NCI-H82 treated with DMSO at 0.1 percent for 48 hours (cell line): Measurements from ENCODE around the gene GABRG3.

Source experiments
- DNase-seq: peaks from one replicate; lab custom pipeline; 2025; ENCODE audit not compliant: unreplicated experiment; lab: John Stamatoyannopoulos, UW

Gene GABRG3

DNA sequence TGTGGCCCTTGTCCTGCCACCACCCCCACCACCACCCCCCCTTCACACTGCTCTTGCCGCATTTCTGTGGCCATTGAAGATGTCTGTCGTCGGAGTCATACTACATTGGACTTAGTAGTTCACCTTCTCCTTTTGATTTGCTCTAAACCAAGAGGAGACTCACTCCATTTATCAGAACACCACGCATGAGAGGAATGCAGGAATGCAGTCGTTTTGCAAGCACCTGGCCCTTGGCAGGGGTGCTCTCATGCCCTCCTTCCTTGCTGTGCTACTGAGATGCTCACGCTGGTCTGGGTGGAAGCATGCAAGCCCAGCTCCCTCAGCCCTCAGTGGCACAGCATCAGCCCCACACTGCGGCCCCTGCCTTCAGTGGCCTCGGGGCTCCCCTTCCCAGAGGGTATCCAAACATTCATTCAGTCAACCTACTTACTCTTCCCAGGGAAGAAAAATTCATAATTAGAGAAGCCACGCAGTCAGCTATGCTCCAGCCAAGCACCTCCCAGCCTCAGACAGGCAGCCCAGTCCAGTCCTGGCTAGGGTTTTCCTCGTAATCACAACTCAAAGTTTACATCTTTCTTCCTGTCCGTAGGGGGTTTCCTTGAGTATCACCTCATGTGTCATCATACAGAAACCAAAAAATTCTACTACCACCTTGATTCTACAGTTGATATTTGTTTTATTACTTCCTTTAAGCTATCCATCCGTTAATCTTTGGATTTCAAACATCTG, 520.0 kb downstream of the GABRG3 start:
- DNase-seq: no peak

DNA sequence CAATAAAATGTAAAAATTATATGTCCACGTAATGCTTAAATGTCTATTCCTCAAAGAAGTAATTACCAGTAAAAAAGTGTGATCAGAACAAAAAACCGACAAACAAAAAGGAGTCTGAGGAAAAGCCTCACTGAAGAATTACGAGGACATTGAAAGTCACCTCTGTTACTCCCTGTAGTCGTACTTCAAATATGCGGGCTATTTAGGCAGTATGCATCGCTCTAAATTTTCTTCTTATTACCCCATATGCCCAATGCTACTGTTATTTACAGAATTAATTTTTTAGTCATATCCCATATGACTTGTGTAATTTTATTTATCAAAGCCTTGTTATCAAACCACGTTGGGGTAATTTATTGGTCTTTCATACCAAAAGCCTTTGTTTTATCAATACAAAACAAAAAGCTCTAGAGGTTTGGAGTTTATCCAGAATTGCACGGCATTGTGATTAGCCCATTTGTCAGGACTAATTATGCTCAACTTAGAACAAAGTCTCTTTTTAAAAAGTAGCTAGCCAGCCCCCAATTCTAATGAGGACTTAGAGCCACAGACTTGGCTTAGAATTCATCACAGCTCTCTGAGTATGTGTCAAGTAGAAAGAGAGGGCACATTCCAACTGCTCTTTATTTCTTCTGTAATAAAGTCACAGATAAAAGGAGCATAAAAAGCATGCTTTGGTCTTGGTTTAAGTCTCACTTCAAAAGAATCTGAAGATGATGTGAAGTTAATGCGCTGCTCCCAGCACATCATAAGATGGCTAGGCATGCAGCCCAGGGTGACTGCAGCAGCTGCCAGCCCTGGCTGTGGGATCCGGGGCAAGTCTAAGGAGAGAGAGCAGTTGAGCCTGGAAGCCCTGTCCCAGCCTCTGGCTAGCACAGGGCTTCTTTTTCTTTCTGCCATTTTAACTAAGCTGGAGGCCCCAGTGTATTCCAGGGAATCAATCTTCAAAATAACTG, 521.0 kb downstream of the GABRG3 start:
- DNase-seq: no peak

DNA sequence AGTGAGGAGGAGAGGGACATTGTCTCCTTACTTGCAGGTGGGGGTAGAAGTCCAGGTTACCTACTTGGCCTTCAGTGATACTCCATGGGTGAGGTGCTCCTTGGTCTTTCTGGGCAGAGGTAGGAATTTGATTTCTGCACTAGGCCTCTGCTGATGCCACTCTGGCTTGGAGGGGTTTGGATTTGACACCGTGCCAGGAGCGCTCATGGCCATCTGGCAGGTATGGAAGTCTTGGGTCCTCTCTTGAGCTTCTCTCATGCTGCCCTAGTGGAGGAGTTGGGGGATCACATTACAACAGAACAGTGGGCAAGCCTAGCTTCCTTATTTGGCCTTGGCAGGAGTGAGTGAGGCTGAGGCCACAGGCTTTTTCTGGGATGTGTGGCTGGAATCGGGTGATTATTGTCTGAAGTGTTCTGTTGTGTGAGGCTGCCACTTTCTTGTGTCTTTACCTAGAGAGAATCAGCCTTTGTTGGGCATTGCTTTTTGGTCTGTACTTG, 525.0 kb downstream of the GABRG3 start:
- no peak for DNase-seq

DNA sequence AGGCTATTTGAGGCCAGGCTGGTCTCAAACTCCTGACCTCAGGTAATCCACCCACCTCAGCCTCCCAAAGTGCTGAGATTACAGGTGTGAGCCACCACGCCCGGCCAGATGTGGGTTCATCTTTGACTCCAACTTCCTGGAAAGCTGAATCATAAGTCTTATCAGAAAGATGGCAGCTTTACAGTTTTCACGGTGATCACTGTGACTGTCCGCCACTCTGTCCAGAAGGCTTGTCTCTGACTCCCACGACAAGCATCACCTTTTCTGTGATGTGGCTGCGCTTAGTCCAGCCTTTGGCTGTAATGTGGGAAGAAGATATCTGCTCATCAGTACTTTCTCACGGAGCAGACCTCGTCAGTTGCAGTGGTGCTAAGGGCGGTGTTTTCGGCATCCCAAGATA, 527.7 kb downstream of the GABRG3 start:
- DNase-seq: no peak

DNA sequence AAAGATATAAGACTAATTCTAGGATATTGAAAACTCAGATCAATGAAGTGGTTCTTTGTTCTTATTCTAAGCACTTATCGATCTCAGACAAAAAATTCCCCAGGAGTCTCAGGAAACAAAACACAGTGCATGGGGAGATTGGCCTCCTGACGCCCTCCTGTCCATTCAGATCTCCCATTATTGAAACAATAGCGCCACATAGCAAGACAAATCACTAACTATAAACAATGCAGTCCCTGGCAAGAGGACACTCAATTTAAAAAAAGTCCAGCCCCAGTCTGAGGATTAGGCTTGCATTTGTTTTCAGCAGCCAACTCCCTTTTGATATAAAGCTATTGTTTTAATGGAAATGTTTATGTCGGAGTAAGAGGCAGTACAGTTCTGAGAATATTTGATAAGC, 528.2 kb downstream of the GABRG3 start:
- DNase-seq: no peak

DNA sequence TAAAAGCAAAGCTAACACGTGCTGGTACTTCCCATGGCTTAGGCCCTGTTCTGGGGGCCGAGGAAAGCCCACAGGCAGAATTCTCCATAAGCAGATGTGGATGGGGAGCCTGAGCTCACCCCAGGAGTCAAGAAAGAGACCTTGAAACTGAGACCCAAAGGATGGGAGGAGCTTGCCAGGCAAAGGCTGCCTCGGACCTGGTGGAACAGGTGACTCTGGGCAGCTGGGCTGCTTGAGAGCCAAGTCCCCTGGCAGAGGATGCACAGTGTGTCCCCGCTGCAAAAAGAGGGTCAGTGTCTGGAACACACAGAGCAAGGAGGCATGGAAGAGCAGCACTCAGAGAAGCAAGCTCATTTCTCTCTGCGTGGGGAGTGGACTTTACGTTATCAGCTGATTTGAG, 528.7 kb downstream of the GABRG3 start:
- DNase-seq: no peak

DNA sequence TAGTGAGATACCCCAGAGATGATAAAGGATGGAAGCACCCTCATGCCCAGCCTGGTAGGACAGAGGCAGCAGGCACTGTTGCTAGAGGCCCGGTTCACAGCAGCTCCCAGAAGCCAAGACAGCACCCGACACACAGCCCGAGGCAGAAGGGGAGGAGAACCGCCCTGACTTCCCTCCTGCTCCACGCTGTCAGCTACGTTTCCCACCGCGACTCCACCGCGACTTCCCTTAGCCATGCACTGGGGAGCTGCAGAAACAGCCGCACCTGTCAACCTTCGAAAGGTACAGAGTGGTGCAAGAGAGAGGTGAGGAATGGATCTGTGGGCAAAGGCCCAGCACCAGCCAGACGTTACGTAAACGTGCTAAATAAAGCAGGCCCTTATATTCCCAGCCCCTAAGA, 529.2 kb downstream of the GABRG3 start:
- DNase-seq: no peak

DNA sequence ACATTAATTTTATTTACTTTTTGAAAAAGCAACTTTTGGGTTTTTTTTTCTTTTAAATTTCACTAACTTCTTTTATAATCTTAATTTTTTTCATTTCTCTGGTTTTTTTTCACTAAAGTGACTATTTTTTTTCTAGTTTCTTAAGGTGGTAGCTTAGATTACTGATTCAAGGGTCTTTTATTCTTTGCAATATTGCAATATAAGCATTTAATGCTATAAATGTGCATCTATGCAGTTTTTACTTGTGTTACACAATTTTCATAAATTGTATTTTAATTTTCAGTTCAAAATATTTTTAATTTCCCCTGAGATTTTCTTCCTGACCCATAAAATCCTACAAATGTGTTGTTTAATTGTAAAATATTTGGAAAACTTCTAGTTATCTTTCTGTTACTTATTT, 535.8 kb downstream of the GABRG3 start:
- no peak for DNase-seq

DNA sequence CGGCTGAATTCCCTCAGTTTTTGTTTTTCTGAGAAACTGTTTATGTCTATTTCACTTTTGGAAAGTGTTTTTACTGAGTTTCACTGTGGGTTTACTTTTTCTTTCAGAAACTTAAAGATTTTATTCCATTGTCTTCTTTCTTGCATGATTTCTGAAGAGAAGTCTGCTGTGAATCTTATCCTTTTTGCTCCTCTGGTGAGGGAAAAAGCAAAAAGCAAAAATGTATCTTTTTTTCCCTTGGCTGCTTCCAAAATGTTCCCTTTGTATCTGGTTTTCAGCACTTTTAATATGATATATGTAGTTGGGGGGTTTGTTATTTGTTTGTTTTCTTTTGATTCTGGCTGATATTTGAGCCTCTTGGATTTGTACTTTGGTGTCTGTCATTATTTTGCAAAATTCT, 538.0 kb downstream of the GABRG3 start:
- no peak for DNase-seq

DNA sequence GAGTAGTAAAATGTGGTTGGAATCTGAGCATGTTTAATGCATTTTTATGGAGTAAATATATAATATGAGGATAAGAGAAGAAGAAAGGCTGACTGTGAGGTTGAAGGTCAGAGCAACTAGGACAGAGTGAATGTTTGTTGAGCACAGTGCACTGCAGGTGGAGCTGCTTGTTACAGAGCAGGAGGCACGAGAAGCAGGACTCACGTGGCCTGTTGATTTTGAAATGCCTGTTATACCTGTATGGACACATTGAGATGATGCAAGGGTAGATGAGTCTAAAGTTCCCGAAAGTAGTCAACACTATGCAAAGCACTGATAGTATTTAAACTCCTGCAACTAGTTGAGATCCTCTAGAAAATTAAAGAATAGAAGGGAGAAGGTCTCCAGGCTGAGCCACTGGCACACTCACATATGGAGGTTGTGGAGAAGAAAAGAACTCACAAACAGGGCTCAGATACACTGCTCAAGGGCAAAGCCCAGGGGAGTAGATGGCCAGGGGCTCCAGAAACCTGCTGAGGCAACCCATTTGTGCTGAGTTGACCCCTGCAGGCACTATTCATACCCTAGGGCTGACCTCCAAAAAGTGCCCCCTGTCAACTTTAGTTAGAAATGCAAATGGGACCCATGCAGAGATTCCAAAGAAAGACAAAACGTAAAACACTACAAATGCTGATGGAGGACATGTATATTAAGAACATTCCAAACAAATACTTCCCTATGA, 541.5 kb downstream of the GABRG3 start:
- DNase-seq: no peak

DNA sequence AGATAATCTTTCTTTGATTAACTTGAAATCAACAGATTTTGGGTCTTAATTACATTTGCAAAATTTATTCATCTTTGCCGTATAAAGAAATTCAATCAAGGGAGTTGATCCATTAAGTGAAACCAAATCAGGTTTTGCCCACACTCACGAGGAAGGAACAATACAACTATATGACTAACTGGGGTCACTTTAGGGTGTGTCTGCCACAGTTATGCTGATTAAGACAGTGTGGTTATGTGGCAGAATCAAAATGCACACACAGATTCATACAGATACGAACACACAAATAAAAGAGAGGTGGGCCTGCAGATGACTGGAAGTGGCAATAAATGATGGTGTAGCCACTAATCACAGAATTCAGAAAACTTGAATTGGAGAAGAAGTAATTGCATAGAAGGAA, 543.5 kb downstream of the GABRG3 start:
- DNase-seq: no peak

DNA sequence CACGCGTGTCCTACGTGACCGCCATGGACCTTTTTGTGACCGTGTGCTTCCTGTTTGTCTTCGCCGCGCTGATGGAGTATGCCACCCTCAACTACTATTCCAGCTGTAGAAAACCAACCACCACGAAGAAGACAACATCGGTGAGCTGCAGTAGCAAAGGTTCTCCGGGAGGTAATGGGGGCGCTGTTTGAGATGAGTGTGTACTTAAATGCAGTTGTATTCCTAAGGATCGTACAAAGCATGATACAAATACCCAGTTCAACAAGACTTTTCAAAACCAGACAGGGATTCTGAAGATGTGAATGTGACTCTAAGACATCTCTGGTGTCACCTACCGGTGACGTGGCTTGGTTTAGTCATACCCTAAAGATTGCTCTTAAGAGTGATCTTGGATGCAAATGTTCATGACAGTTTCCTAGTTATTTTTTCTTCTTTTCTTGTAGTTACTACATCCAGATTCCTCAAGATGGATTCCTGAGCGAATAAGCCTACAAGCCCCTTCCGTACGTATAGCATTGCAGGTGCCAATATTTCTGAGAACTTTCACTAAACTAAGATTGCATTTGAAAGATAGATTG, 556.6 kb downstream of the GABRG3 start:
- no peak for DNase-seq

DNA sequence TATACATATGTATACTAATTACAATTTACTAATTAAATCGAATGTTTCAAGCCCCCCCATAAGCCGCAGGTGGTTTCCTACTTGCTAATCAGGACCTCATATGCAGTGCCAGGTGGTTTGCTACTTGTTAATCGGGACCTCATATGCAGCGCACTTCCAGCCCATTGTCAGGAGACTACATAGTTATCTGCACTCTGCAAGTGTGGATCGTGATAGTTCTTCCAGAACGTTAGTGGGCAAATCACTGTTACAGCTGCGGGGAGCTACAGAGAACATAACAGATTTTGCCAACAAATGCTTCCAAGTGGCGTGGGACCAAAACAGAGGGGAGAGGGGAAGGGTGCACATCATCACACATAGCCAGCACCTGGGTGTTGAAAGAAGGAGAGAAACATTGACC, 558.4 kb downstream of the GABRG3 start:
- no peak for DNase-seq

DNA sequence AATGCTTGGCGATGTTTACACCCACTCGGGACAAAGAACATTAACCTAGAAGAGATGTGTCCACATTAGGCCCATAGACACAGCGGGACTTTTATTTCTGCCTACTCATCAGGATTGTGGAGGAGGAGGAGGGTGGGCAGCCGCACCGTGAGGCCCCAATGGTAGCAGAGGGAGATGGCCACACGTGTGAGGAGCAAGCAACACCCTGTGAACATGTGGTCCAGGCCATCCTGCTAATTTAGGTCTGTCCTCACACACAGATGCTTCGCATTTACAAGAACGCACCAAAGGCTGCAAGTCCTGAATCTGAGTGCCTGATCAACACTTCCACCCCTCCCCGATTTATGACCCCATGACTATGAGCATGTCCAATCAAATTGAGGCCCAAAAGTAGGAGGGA, 560.0 kb downstream of the GABRG3 start:
- no peak for DNase-seq

DNA sequence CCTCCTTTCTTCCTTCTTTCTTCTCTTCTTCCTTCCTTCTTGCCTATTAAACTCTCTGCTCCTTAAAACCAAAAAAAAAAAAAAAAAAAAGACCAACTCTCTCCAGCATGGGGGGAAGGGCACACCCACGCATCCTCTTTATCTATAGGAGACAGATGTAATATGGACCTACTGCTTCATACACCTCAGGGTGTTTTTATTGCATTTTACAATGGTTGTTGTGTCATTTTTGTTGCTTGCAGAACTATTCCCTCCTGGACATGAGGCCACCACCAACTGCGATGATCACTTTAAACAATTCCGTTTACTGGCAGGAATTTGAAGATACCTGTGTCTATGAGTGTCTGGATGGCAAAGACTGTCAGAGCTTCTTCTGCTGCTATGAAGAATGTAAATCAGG, 561.4 kb downstream of the GABRG3 start:
- DNase-seq: no peak

DNA sequence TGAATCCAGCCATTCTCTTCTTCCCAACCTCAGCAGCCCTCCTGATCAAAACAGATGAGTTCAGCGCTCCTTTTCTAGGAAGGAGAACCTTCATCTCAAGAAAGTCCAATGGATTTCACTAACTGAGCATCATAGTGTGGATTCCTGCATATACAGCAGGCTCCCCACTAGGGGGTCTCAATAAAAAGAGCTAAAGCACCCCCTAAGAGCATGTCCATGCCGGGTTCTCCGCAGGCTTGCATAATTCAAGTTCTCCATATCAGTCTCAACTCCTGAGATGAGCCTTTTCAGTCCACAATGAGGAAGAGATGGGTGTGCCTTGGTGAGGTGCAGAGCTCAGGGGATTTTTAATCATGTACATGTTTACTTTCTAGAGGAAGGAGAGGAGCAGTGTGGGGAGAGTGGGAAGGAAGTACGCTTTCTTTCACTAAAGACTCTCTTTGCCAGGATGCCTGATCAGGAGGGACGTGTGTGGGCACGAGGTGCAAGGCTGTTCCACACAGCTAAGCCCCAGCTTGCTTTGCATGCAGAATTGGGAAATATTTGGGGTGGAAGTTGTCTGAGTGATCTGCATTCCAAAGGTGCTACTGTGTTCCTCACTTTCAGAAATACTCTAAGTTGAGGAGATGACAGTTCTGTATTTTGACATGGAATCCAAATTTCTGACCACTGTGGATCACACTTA, 564.6 kb downstream of the GABRG3 start:
- no peak for DNase-seq

DNA sequence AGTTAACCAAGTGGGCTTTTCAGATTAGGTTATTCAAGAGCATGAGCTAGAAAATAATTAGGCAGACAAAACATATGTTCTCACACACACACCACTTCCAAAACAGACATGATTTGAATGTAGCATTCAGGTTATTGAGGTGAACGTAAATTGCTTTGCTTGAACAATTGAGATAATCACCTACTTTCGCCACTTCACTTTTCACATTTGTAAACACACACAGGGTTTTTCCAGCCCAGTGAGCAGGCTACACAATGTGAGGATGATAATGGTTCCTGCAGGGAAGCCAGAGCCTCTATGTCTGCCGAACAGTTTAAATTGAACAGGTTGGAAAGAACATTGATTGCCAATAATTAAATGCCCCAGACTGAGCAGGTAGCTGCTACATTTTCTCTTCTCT, 567.3 kb downstream of the GABRG3 start:
- no peak for DNase-seq

DNA sequence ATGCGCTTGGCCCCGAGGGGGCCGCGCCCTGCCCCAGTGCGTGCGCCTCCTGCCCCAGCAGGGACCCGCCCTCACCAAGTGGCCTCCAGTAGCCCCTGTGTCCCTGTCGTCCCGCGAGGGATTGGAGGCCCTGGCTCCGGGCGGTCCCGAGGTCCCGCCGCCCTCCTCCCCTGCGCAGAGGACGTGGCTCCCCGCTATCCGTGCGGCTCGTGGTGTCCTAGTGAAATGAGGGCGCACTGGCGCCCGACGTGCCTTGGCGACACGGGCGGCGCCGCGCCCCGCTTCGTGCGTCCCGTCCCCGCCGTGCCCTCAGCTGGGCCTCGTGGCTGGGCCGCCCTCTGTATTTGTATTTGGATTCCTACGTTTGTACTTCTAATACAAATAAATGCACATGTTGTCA, 570.6 kb downstream of the GABRG3 start:
- DNase-seq: no peak

DNA sequence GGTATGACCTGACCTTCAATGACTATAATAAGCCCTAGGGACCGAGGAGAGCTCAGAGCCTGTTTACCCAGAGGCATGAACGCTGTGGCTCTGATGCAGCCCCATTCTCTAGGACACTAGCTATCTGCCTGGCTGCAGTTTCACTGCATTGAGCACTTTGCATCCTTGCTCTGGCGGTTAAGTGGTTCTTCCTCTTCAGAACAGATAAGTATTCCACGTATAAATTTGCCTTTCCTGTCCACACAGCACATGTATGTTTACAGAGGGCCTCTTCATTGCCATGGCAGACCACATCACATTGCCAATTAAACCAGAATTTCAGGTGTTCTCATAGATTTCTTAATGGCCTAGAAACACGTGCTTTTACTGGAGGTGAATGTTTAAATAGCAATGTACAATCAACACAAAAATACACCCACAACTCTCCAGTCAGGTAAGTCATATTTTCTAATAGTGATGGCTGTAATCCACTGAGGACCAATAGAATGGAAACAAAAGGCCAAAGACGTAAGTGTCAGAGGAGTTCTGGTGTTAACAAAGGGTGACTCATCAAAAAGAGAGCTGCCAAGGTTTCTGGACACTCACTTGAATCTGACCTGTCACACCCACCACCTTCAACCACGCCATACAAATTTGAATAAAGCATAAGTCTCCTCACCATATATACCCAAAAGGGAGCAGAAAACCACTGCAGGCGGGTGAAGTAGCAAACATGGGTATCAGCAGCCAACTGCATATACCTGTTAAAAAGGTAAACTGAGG, 574.7 kb downstream of the GABRG3 start:
- DNase-seq: no peak

DNA sequence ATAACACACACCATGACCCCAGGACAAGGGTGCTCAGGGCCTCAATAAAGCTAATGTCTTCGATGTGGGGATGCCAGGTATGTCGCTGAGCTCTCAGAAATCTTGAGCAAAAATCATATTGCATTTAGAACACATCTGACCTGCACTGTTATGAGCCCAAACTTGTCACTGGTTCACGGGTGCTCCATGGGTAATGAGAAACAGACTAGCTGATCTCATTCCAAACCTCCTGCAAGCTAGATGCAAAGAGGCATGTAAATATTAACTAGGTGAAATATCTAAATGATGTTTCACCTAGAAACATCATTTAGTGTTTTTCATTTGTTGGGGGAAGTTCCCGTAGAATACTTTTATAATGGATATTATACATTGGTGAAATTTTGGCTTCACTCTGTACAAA, 578.8 kb downstream of the GABRG3 start:
- DNase-seq: no peak
